ENCODE measurements around the gene TLDC2. TPM values are rescaled to one million over a fixed set of nuclear protein-coding genes. Genes with fewer than 3 reads are reported as not detected.

Gene TLDC2
- total RNA-seq, 1 donor from 2014 or later = not detected

DNA sequence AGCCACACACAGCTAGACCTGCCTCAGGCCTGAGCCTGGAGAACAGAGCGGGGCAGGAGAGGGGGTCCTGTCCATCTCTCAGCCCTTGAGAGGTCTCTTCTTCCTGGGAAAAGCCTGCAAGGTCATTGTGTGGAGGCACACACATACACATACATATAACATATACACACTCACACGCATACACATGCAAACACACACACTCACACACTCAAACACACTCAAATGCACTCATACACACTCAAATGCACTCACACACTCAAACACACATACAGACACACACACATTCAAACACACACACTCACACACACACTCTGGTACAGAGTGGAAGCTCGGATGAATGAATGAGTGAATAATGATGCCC is 515 bp downstream of the TLDC2 start:
- no peaks in the 10 kb centered on the region for H3K4me1 ChIP-seq (ENCODE audit: insufficient read depth, low read length)
- H3K27ac Mint-ChIP-seq (ENCODE audit: unreplicated experiment) = no peak overlapping the region
- no peak for FAIRE-seq
- H3K4me3 ChIP-seq (ENCODE audit: insufficient read depth, low read depth, low read length) = no peak overlapping the region
- H3K79me2 ChIP-seq (ENCODE audit: insufficient read depth, low read length) = no peaks in the 10 kb centered on the region
- no peak overlapping the region for H3K9ac ChIP-seq (ENCODE audit: low read length)
- no peak overlapping the region for H2AFZ ChIP-seq (ENCODE audit: low read depth, low read length)
- H3K36me3 Mint-ChIP-seq (ENCODE audit: low read depth, unreplicated experiment) = no peaks in the 10 kb centered on the region
- no peaks in the 10 kb centered on the region for H3K4me1 Mint-ChIP-seq (ENCODE audit: low read depth, unreplicated experiment)
- H3K9me3 Mint-ChIP-seq (ENCODE audit: unreplicated experiment) = peaks cover 2% of the 10 kb centered on the region
- no peak for DNase-seq (ENCODE audit: low read depth)
- H3K4me2 ChIP-seq (ENCODE audit: low read length) = no peak overlapping the region
- H3K27ac ChIP-seq (ENCODE audit: low read depth, low read length) = no peak overlapping the region
- H3K27me3 ChIP-seq (ENCODE audit: insufficient read depth, low read length) = no peaks in the 10 kb centered on the region
- no peaks in the 10 kb centered on the region for H4K20me1 ChIP-seq (ENCODE audit: insufficient read depth, low read length)
- H3K27me3 Mint-ChIP-seq (ENCODE audit: low read depth, unreplicated experiment) = peaks cover 14% of the 10 kb centered on the region
- no peak for TF ChIP-seq EZH2 (IDR thresholded peaks at IDR 0.05; ENCODE audit: insufficient read depth, low read length)
- TF ChIP-seq CTCF (IDR thresholded peaks at IDR 0.05; ENCODE audit: insufficient read depth, low read depth, low read length) = no peak
- no peaks in the 10 kb centered on the region for H3K36me3 ChIP-seq (ENCODE audit: insufficient read depth, low read length)
- no peak overlapping the region for H3K4me3 Mint-ChIP-seq (ENCODE audit: unreplicated experiment)
- H3K9me3 ChIP-seq (ENCODE audit: insufficient read depth, low read depth, low read length) = no peaks in the 10 kb centered on the region

DNA sequence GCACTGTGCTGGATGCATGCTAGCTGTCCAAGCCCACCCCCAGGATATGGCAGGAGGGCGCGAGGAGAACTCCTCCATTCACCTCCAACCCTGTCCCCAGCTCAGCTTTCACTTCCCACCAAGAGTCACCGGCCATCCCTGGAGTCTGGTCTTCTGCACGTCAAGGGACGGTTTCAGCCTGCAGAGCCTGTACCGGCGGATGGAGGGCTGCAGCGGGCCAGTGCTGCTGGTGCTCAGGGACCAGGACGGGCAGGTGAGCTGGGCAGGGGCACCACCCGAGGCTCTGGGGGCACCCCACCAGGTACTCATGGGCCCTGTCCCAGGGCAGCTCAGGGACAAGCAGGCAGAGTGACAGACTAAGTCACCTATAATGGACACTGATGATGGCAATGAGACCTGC is 3.0 kb downstream of the TLDC2 start:
- no peak overlapping the region for H2AFZ ChIP-seq (ENCODE audit: low read depth, low read length)
- H4K20me1 ChIP-seq (ENCODE audit: insufficient read depth, low read length) = no peaks in the 10 kb centered on the region
- H3K4me2 ChIP-seq (ENCODE audit: low read length) = no peak overlapping the region
- H3K9me3 ChIP-seq (ENCODE audit: insufficient read depth, low read depth, low read length) = no peaks in the 10 kb centered on the region
- H3K4me1 Mint-ChIP-seq (ENCODE audit: low read depth, unreplicated experiment) = no peaks in the 10 kb centered on the region
- H3K27me3 ChIP-seq (ENCODE audit: insufficient read depth, low read length) = no peaks in the 10 kb centered on the region
- no peaks in the 10 kb centered on the region for H3K79me2 ChIP-seq (ENCODE audit: insufficient read depth, low read length)
- H3K9ac ChIP-seq (ENCODE audit: low read length) = no peak overlapping the region
- H3K4me1 ChIP-seq (ENCODE audit: insufficient read depth, low read length) = no peaks in the 10 kb centered on the region
- H3K4me3 ChIP-seq (ENCODE audit: insufficient read depth, low read depth, low read length) = no peak overlapping the region
- DNase-seq (ENCODE audit: low read depth) (no peak), FAIRE-seq (no peak)
- no peak overlapping the region for H3K27ac Mint-ChIP-seq (ENCODE audit: unreplicated experiment)
- H3K36me3 ChIP-seq (ENCODE audit: insufficient read depth, low read length) = no peaks in the 10 kb centered on the region
- H3K27ac ChIP-seq (ENCODE audit: low read depth, low read length) = no peak overlapping the region
- H3K4me3 Mint-ChIP-seq (ENCODE audit: unreplicated experiment) = no peak overlapping the region
- H3K36me3 Mint-ChIP-seq (ENCODE audit: low read depth, unreplicated experiment) = no peaks in the 10 kb centered on the region
- TF ChIP-seq EZH2 (IDR thresholded peaks at IDR 0.05; ENCODE audit: insufficient read depth, low read length) = no peak
- TF ChIP-seq CTCF (IDR thresholded peaks at IDR 0.05; ENCODE audit: insufficient read depth, low read depth, low read length) = no peak
- peaks cover 2% of the 10 kb centered on the region for H3K9me3 Mint-ChIP-seq (ENCODE audit: unreplicated experiment)
- H3K27me3 Mint-ChIP-seq (ENCODE audit: low read depth, unreplicated experiment) = peaks cover 20% of the 10 kb centered on the region

- Histone ChIP-seq H4K20me1 (ENCODE audit: insufficient read depth, low read length) (no peaks in the 10 kb centered on the region), H3K4me1 (ENCODE audit: insufficient read depth, low read length) (no peaks in the 10 kb centered on the region), H3K79me2 (ENCODE audit: insufficient read depth, low read length) (no peaks in the 10 kb centered on the region), H3K9me3 (ENCODE audit: insufficient read depth, low read depth, low read length) (no peaks in the 10 kb centered on the region), H3K27me3 (ENCODE audit: insufficient read depth, low read length) (no peaks in the 10 kb centered on the region), H3K4me2 (ENCODE audit: low read length) (no peak overlapping the region), H3K9ac (ENCODE audit: low read length) (no peak overlapping the region), H3K27ac (ENCODE audit: low read depth, low read length) (no peak overlapping the region), H2AFZ (ENCODE audit: low read depth, low read length) (no peak overlapping the region), H3K4me3 (ENCODE audit: insufficient read depth, low read depth, low read length) (no peak overlapping the region), H3K36me3 (ENCODE audit: insufficient read depth, low read length) (no peaks in the 10 kb centered on the region)
- DNase-seq (ENCODE audit: low read depth) (no peak), FAIRE-seq (no peak)
- Mint-ChIP-seq H3K9me3 (ENCODE audit: unreplicated experiment) (peaks cover 2% of the 10 kb centered on the region), H3K4me1 (ENCODE audit: low read depth, unreplicated experiment) (no peaks in the 10 kb centered on the region), H3K4me3 (ENCODE audit: unreplicated experiment) (no peak overlapping the region), H3K27ac (ENCODE audit: unreplicated experiment) (no peak overlapping the region), H3K36me3 (ENCODE audit: low read depth, unreplicated experiment) (no peaks in the 10 kb centered on the region), H3K27me3 (ENCODE audit: low read depth, unreplicated experiment) (peaks cover 20% of the 10 kb centered on the region)
- TF ChIP-seq EZH2 (IDR thresholded peaks at IDR 0.05; ENCODE audit: insufficient read depth, low read length) (no peak), CTCF (IDR thresholded peaks at IDR 0.05; ENCODE audit: insufficient read depth, low read depth, low read length) (no peak)
These were observed 4.9 kb downstream of the TLDC2 start for GRCh38 chr20:36880741-36881250.

Measured in astrocyte (in vitro differentiated cells and primary cell).